GM23338 (cell line): Measurements from ENCODE around the gene ANKRD1.

Source experiments
- CTCF ChIP-seq, 2 experiments: fragments of 200-600 bp in 1 of 2; sonication (generic) in 1 of 2; conservative IDR thresholded peaks; 2 replicates each; pipeline versions ENCODE4 v1.5.1 to v1.6.1; 2016 to 2017; ENCODE audit warnings: antibody characterized with exemption in 2 of 2, low read depth in 2 of 2, mild to moderate bottlenecking in 2 of 2, moderate library complexity in 1 of 2
- ETS1 ChIP-seq: IDR thresholded peaks from 2 replicates; pipeline ENCODE4 v1.6.1; 2016; ENCODE audit warnings: antibody characterized with exemption
- EZH2 ChIP-seq: fragments of 200-600 bp; sonication (generic); IDR thresholded peaks from one replicate; pipeline ENCODE4 v1.8.0; 2017; ENCODE audit warnings: antibody characterized with exemption, mild to moderate bottlenecking, low read depth; ENCODE audit not compliant: unreplicated experiment
- EZH2phosphoT487 ChIP-seq: fragments of 200-600 bp; sonication (generic); IDR thresholded peaks from one replicate; pipeline ENCODE4 v1.8.1; 2018; ENCODE audit warnings: antibody characterized with exemption; ENCODE audit not compliant: unreplicated experiment
- JUNB ChIP-seq: IDR thresholded peaks from one replicate; pipeline ENCODE4 v1.6.1; 2016; ENCODE audit warnings: antibody characterized with exemption; ENCODE audit not compliant: unreplicated experiment
- POLR2AphosphoS5 ChIP-seq: IDR thresholded peaks from 2 replicates; pipeline ENCODE4 v1.6.1; 2016; ENCODE audit warnings: antibody characterized with exemption, low read depth

DNA sequence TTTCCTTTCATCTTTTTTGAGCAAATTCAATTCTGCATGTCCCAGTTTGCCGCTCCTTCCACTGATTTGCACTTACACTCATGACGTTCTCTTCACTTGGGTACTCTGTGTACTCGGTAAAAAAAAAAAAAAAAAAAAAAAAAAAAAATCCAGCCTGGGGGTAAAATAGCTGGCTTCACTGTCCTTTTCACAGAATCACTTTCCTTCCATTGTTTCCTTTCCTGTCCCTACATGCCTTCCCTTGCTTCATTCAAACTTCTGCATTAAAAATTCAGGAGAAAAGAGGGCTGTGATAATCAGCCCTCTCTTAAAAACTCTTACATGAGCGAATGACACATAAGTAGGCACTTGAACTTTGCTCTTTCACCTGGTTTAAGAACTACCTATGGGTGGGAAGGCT lies 8.7 kb downstream of the ANKRD1 start:
- TF ChIP-seq CTCF (conservative IDR thresholded peaks at IDR 0.05; ENCODE audit: low read depth in 2 of 2) (no peak), JUNB (no peak), ETS1 (no peak), POLR2AphosphoS5 (no peak), EZH2 (no peak), EZH2phosphoT487 (no peak)
